Measurements from ENCODE around the gene RELCH.

RELCH gene

DNA sequence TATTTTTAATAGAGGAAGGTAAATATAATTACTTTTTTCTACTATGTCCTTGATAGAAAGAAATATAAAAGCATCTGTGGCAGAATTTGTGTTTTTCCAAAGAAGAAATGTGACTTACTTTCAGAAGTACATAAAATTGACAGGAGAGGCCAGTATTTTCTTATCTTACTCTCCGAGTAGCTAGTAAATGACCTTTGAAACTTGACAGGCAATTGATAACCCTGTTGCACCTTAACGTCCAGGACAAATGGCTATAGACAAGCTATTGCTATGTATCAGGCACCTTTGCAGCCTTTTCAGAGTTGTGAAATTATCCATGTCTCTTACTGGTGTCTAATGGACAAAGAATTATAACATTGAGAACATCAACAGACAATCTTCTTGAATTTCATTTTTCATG lies 75.0 kb downstream of the RELCH start:
- DNase-seq (ENCODE audit: low read depth): no peak

DNA sequence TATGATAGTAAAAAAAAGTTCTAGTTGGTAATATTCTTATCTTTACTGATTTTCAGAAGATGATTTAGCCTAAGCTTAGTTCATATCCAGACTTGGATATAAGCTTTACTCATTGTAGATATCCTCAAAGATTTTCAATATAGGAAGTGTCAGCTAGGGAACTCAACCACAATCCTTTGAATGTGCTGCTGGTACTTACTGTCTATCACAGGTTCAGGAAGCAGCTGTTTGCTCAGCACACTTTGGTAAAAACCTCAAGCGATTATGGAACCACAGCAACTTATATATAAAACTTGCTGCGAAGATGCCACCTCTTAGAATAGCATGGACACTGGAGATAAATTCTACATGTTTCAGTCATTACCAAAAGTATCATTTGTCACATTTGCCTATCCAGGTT lies 77.9 kb downstream of the RELCH start:
- DNase-seq (ENCODE audit: low read depth): no peak

DNA sequence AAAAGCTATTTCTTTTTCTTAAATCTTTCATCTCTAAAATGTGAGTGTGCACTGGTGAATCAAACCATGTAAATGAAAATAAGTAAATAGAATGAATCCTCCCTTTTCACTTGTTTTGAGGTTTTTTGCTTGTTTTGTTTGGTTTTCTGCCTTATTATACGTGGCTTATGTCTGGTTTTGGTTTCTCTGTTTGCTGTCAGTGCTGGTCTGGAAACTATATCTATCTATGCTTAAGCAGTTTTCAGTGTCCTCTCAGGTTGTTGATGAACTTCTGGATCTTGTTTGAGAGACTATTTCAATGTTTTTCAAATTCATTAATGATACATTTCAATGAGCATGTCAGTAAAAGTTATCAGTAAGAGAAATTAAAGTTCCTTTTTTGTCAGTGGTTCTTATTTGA lies 90.0 kb downstream of the RELCH start:
- no peak for DNase-seq (ENCODE audit: low read depth)

DNA sequence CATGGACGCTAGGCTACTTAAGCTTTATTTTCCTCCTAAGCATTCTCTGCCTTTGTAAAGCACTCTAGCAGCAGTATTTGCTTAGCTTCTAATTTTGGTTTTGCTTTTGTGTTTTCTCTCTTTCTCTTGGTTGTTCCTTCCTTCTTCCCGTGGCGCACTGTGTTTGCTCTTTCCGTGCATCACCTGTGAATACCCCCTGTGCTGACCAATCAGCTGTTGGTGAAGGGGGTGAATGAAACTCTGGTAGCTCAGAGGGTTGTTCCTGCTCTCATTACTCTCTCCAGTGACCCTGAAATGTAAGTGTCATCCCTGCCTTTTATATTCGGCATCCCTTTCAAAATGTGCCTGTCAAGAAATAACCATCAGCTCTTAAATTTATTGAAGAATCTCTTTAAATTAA lies 92.5 kb downstream of the RELCH start:
- DNase-seq (ENCODE audit: low read depth): no peak

DNA sequence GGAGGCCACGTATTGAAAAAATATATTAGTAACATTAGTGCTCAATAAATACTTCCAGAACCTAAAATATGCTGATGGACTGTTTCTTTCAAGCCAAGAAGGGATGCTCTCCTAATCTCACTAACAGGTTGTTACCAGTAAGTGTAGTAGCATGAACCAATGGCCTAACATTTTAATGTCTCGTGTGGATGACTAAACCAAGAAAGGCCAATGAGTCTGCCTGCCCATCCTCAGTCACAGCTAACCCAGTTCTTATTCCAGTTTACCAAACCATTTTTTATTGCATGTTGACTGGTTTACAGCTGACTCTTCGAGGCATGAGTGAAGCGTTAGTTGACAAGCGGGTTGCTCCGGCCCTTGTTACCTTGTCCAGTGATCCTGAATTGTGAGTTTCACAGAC lies 93.0 kb downstream of the RELCH start:
- DNase-seq (ENCODE audit: low read depth): no peak

DNA sequence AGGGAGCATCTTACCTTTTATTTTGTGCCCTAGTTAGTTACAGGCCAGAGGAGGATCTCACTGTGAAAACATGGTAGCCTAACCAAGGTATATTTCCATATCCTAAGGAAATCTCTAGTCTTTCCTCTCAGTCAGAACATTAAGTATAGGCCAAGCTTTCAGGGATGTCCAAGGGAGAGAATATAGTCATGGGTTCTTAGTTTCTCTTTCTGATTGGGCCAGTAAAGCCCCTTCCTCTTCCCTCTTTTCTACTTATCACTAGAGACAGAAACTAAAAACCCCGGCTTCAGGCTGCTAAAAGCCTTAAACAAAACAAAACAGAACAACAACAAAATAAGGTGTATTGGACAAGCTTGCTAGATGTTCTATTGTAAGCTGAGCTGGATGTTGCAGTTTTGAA lies 93.7 kb downstream of the RELCH start:
- no peak for DNase-seq (ENCODE audit: low read depth)

DNA sequence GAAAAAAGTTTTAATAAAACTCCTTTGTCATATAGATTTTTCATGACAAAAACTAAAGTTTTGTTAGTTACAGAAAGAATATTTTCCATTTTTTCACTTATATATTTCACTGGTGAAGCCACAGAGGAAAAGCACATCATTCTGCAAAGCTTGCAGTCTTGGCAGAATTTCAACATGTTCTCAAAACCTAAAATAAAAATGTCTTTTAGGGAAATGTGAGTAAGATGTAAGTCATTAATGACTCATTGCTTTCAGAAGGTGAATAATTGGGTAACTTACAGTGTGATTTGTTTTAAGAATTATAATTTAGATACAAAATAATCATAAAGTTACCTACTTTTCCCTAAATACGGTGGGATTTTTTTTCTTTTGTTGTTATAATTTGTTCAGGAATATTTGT lies 94.6 kb downstream of the RELCH start:
- DNase-seq (ENCODE audit: low read depth): peak; percentile 68

DNA sequence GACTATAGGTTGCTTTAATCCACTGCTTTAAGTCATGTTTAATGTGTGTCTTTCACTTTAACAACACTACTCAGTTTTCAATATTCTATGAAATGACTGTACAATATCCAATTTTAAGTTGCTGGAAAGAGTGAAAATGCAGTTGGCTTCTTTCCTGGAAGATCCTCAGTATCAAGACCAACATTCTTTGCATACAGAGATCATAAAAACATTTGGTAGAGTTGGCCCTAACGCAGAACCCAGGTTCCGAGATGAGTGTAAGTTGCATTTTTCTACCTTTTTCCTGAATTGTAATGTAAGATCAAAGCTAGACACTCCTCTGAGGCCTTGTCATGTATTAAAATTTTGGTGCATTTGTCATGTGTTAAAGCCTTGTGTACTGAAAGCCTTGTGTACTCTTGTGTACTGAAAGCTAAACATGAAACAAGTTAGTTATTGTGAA lies 95.2 kb downstream of the RELCH start:
- peak; percentile 64 for DNase-seq (ENCODE audit: low read depth)

DNA sequence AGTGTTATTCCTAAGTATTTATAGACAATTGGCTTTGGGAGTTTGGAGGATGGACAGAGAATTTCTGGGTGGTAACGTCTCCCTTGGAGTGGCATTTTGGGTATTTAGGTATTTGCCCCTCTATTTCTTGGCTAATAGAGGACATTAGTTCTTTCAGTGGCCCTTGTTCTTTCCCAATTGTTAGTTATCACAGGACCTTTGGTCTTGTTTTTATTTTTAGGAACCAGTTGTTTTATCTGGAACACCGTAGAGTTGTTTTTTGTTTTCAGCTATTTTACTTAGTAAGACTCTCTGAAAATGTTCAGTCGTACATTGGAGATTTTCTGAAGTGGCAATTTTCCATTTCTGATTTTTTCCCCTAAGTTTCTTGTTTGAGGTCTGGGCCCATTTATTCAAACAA lies 97.6 kb downstream of the RELCH start:
- no peak for DNase-seq (ENCODE audit: low read depth)

DNA sequence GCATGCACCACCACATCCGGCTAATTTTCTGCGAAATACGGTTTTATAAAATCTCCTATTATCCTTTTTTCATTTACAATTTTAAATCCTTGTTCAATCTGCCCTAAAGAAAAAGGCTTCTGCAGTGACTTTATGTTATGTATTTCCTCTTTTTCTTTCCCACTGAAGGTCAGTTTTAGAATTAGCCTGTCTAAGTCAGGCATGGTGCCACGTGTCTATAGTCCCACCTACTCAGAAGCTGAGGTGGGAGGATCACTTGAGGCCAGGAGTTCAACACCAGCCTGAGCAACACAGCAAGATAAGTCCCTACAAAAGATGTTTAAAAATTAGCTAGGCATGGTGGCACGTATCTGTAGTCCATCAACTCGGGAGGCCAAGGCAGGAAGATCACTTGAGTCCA lies 98.2 kb downstream of the RELCH start:
- no peak for DNase-seq (ENCODE audit: low read depth)

DNA sequence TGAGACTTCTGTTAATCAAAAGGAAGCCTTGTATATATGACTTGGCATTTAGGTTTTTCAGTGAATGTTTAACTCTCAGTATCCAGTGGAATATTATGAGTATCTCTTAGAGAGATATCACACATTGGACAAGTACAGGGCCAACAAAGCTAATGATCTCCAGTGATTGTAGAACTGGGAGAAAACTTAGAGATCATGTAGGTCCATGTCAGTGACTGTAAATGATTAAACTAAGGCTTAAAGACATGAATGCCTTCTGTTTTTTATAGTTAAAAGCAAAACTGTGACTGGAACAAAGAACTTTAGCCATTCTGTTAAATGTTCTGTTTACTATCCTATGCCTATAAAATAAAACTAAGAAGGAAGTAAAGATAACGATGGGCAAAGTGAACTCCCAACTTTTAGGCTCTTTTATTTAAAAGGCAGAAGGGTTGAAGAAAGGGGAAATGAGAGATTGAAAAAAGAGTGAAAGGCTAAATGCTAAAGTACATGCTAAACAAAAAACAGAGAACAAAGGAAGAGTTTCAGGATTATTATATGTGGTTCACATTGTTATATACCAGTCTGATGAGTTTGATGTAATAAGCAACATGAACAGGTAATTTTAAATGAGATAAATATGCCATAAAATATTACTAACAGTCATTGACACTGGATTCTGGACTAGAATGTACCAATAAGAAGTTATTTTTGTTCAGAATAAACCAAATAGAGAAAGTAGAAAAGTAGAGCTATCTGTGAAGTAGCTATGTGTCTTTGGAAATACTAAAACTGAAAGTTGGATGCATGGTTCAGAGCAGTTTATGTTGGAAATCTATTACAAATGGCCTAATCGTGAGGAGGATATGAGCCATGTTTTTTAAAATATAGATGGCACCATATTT lies 101.0 kb downstream of the RELCH start:
- DNase-seq (ENCODE audit: low read depth): no peak

DNA sequence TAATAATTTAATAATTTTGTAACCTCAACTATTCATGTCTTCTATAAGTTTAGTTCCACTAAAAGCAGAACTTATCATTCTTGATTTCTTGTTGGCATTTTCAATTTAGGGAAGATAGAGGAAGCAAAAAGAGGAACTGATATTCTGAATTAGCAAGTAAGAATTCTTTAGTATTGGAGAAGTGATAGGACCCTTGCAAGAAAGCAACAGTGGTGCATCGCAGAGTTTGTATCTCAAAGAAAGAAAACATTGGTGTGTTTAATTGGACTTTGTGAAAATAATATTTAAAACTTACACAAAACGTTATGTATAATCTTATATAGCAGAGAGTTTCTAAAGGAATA lies 101.6 kb downstream of the RELCH start:
- DNase-seq (ENCODE audit: low read depth): no peak

DNA sequence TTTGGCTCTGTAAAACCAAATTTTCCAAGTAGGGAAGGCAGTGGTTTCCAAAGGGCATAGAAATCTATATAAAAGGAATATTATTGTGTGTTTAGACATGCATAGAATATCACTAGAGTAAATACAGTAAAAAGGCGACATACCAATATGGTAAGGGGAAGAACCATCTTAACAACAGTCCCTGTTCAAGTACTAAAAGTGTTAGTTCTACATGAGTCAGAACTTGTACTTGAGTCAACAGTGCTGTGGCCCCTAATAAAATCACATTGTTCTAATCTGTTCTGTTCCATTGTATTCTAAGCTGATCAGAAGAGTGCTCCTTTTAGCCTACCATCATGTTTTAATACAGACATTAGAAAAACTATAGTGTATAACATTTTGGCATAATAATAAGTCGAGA lies 102.0 kb downstream of the RELCH start:
- no peak for DNase-seq (ENCODE audit: low read depth)

DNA sequence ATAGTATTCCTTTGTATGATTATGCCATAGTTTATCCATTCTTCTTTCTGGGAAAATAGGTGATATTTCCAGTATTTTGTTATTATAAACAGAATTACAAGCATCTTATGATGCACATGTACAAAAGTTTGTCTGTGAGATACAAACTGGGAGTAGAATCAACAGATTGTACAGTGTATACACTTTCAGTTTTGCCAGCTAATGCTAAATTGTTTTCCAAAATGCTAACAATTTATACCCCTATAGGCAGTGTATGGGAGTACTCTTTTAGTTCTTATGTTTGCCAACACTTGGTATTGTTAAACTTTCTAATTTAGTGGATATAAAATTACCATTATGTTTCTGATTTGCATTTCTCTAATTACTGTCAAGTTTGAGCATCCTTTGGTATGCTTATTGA lies 107.0 kb downstream of the RELCH start:
- DNase-seq (ENCODE audit: low read depth): no peak

DNA sequence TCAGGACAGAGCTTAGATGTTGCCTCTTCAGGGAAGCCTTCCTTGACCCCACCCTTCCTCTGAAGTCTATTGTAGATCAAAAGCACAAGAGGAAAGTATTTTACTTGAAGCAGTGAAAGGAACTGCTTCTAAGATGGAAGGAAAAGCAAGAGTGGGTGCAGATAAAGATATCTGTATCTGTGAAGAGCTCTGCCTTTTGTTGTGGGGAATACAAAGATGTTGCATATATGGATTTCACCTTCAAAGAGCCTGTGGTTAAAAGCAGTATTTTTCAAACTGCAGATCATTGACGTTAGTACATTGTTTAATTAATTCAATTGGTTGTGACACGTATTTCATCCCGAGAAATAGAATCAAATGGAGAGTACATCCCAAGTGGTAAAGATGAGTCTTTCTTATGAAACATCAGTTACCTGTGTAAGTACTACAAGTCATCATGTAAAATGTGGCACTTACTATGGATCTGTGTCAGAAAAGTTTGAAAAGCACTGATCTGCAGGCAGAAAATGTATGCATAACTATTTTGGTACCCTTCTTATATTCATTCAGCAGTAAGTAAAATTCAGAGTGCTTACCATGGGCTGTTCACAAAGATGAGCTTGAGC lies 113.4 kb downstream of the RELCH start:
- DNase-seq (ENCODE audit: low read depth): no peak

DNA sequence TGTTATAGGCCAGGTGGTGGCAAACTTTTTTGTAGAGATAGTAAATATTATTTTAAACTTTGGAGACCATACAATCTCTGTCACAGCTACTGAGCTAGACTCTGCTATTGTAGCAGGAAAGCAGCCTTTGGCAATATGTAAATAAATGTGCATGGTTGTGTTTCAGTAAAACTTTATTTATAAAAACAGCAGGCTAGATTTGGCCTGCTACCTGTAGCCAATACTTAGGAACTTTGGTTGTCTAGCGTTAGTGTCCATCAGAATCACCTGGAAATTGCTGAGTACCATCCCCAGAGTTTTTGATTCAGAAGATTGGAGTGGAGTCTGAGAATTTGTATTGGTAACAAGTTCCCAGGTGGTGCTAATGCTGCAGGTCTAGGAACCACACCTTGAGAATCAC lies 114.3 kb downstream of the RELCH start:
- no peak for DNase-seq (ENCODE audit: low read depth)

DNA sequence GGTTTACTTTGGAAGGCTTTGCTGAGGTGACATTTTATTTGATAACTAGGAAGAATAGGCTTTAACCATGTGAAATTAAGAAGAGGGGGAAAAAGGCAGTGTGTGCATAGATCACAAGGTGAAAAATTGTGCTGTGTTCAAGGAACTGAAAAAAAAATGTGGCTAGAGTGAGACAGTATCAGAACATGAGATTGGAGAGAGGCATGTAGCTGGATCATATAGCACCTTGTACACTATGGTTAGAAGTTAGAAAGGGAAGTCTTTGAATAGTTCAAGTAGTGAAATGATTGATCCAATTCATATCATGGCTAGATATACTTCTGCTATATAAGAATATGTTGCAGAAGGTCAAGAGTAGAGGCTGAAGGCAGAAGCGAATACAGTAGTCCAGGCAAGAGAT lies 125.8 kb downstream of the RELCH start:
- no peak for DNase-seq (ENCODE audit: low read depth)

DNA sequence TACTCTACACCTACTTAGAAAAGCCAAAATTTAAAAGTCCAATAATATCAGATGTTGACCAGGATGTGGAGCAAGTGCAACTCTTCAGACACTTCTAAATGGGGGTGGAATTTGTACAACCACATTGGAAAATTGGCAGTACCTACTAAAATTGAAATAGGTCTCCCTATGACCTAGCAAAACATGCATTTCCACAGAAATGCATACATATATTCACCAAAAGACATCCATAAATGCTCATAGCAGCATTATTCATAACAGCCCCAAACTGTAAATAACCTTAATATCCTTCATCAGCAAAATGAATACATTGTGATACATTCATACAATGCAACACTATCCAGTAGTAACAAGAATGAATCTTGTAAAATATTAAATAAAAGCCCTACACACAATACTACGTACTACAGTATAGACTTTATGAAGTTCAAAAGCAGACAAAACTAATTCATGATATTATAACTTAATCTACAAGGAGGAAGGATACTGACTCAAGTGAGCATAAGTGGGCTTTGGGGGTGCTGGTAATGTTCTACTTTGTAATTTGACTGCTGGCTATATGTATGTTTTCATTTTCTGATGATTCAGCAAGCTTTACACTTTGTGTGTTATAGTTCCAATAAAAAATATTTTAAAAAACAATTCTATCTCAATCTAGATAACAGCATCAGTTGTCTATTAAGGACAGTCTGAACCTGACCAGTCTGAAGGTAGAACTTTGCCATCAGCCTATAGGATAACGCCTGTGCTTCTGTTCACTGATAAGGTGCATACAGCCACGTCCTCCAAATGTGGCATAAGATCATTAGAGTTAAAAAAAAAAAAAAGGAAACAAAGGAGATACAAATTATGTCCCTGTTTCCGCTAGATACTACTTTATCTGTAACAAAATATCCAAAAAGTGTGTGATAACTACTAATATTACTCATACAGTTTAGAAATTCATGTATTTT lies 131.4 kb downstream of the RELCH start:
- DNase-seq (ENCODE audit: low read depth): no peak

DNA sequence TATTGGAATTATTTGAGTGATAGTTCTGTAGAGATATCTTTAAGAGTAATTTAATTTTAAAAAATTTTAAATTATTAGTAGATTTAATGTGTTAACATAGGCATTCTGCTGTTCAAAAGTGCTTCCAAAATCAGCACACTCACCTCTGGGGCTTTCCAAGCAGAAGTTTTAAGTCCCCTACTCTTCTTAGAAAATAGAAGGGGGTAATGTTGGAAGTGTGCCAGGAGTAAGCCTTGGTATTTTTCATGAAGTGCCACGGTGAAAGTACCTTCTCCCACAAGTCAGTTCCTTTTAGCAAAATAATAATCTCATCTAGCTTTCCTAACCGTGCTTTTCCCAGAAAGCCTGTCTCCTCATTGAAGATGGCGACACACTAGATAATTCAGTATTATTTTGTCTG lies 134.1 kb downstream of the RELCH start:
- DNase-seq (ENCODE audit: low read depth): no peak

DNA sequence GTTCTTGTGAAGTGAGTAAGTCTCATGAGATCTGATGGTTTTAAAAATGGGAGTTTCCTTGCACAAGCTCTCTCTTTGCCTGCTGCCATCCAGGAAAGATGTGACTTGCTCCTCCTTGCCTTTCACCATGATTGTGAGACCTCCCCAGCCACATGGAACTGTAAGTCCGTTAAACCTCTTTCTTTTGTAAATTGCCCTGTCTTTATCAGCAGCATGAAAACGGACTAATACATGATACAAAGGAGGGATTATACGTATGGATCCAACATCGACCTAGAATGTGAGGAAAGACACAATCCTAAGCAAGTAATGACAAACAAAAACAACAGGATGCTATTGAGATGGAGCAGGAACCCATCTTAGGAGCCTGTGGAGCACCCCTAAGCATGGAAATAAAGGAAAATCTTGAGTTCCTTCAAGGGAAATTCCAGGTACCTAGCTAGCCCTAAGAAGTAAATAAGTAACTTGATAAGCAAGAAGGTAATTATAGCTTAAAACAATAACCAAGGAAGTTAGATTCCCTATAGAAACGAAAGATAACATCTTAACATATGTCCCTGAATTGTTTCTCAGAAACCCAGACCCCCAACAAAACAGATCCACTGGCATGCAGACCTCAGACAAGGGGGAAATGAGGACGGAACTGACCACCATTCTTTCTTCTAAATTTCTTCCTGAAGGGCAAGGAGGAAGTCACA lies 136.6 kb downstream of the RELCH start:
- no peak for DNase-seq (ENCODE audit: low read depth)

DNA sequence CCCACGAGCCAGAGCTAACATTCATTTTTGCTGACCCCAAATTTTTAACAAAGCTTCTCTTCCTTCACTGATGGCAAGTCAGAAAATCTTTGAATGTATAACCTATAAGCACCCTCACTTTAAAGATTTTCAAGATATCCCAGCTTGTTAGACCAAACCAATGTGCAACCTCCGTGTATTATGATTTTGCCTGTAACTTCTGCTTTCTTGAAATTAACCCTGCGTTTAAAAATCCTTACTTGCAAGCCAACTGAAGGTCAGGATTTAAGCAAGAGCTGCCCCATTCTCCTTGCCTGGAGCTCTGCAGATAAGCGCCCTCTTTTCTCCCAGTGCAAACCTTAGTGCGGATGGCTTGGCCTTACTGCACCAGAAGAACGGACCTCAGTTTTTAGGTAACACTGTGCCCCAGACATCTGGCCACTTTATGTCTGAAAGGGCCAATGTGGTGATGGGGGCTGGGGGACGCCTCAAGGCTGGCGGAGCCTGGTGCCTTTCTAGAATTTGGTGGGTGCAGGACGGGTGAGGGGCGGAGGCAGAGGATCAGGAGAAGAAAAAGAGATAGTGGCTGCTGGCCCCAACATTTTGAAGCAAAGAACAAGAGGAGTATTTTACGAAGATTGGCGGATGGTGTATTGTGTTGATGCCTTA lies 137.2 kb downstream of the RELCH start:
- no peak for DNase-seq (ENCODE audit: low read depth)
